Endothelial cell (in vitro differentiated cells): ENCODE data around the gene CLCNKA. TPM values are rescaled to one million over a fixed set of nuclear protein-coding genes. Genes with fewer than 3 reads are reported as not detected.

Experiments
- DNase-seq: peaks from one replicate; pipeline ENCODE4 v3.0.0; 2021; ENCODE audit warnings: low spot score
- H3K27ac Mint-ChIP-seq: one replicate; pipeline ENCODE4 v1.8.0; 2021; ENCODE audit warnings: mixed read lengths, inconsistent platforms; ENCODE audit not compliant: unreplicated experiment
- H3K27me3 Mint-ChIP-seq: one replicate; pipeline ENCODE4 v1.8.0; 2021; ENCODE audit warnings: mild to moderate bottlenecking, moderate library complexity, mixed read lengths, inconsistent platforms; ENCODE audit not compliant: unreplicated experiment
- H3K36me3 Mint-ChIP-seq: one replicate; pipeline ENCODE4 v1.8.0; 2021; ENCODE audit warnings: mild to moderate bottlenecking, low read depth, mixed read lengths, inconsistent platforms; ENCODE audit not compliant: unreplicated experiment
- H3K4me1 Mint-ChIP-seq: one replicate; pipeline ENCODE4 v1.8.0; 2021; ENCODE audit warnings: mild to moderate bottlenecking, mixed read lengths, inconsistent platforms; ENCODE audit not compliant: unreplicated experiment
- H3K4me3 Mint-ChIP-seq: one replicate; pipeline ENCODE4 v1.8.0; 2021; ENCODE audit warnings: mild to moderate bottlenecking, mixed read lengths, inconsistent platforms; ENCODE audit not compliant: unreplicated experiment
- H3K9me3 Mint-ChIP-seq: one replicate; pipeline ENCODE4 v1.8.0; 2021; ENCODE audit warnings: mixed read lengths, inconsistent platforms; ENCODE audit not compliant: unreplicated experiment
- CTCF ChIP-seq: fragments of 200-600 bp; sonication (generic); IDR thresholded peaks from one replicate; pipeline ENCODE4 v1.5.0; 2021; ENCODE audit warnings: antibody characterized with exemption; ENCODE audit not compliant: unreplicated experiment
- total RNA-seq: library from RNA; stranded (reverse); fragmentation: NEBNext Ultra II Directional; extraction: Animal tissue kit (Norgen Biotek cat#: 25700); gene quantifications from one replicate; pipeline ENCODE4 v1.2.1, GENCODE V29; 2021; ENCODE audit not compliant: unreplicated experiment

CLCNKA gene
- total RNA-seq, 1 donor from 2014 or later = not detected

GRCh38 chr1:15992582-15993500, 29.0 kb upstream of the CLCNKA start:
- Mint-ChIP-seq H3K4me1 (no peaks in the 10 kb centered on the region), H3K27me3 (no peaks in the 10 kb centered on the region), H3K4me3 (no peak overlapping the region), H3K27ac (no peak overlapping the region), H3K9me3 (no peaks in the 10 kb centered on the region), H3K36me3 (peaks cover under 1% of the 10 kb centered on the region)
- DNase-seq = no peak
- no peak for TF ChIP-seq CTCF

- H3K36me3 Mint-ChIP-seq = peaks cover 3% of the 10 kb centered on the region
- no peak overlapping the region for H3K4me3 Mint-ChIP-seq
These were observed 28.2 kb upstream of the CLCNKA start for GRCh38 chr1:15993666-15994065.

GRCh38 chr1:15994081-15994480, 27.8 kb upstream of the CLCNKA start:
- H3K27ac Mint-ChIP-seq = no peak overlapping the region
- H3K36me3 Mint-ChIP-seq = peaks cover 3% of the 10 kb centered on the region
- DNase-seq = no peak
- H3K4me1 Mint-ChIP-seq = no peaks in the 10 kb centered on the region
- H3K27me3 Mint-ChIP-seq = peaks cover 2% of the 10 kb centered on the region
- H3K4me3 Mint-ChIP-seq = no peak overlapping the region
- no peak for TF ChIP-seq CTCF
- no peaks in the 10 kb centered on the region for H3K9me3 Mint-ChIP-seq

More at GRCh38 chr1:15993666-15994065, 28.2 kb upstream of the CLCNKA start:
- no peak for TF ChIP-seq CTCF
- Mint-ChIP-seq H3K27me3 (no peaks in the 10 kb centered on the region), H3K9me3 (no peaks in the 10 kb centered on the region), H3K4me1 (no peaks in the 10 kb centered on the region), H3K27ac (no peak overlapping the region)
- DNase-seq = no peak

GRCh38 chr1:15994590-15995351, 27.1 kb upstream of the CLCNKA start:
- peak; percentile 71 for TF ChIP-seq CTCF
- H3K9me3 Mint-ChIP-seq = no peaks in the 10 kb centered on the region
- H3K27me3 Mint-ChIP-seq = peaks cover 4% of the 10 kb centered on the region
- H3K4me1 Mint-ChIP-seq = no peaks in the 10 kb centered on the region
- no peak overlapping the region for H3K27ac Mint-ChIP-seq
- peak; percentile 76 for DNase-seq
- no peak overlapping the region for H3K4me3 Mint-ChIP-seq
- H3K36me3 Mint-ChIP-seq = peaks cover 3% of the 10 kb centered on the region
